RWPE2 (cell line): ENCODE results near the gene RFNG.

ENCODE experiments used
- ATAC-seq: fragments of 200-7000 bp; cut with Tn5 transposase; 3 replicates; pipeline ENCODE4 v1.9.1; 2021; ENCODE audit warnings: low read depth
- DNase-seq: peaks from one replicate; pipeline ENCODE4 v3.0.0-alpha.2; 2020; ENCODE audit warnings: low spot score
- H3K27ac ChIP-seq: fragments of 450-650 bp; 2 replicates; pipeline ENCODE4 v1.5.1; 2017; ENCODE audit warnings: mild to moderate bottlenecking; ENCODE audit not compliant: poor library complexity, severe bottlenecking
- H3K27me3 ChIP-seq: fragments of 250-450 bp; sonication (Bioruptor Pico); 2 replicates; pipeline ENCODE4 v1.5.1; 2021; ENCODE audit warnings: mild to moderate bottlenecking, moderate library complexity; ENCODE audit not compliant: insufficient read depth, poor library complexity, severe bottlenecking
- H3K36me3 ChIP-seq: fragments of 250-450 bp; sonication (Bioruptor Pico); 2 replicates; pipeline ENCODE4 v1.5.1; 2020; ENCODE audit warnings: low read depth, mild to moderate bottlenecking, moderate library complexity
- H3K4me1 ChIP-seq: fragments of 250-450 bp; sonication (Bioruptor Pico); 2 replicates; pipeline ENCODE4 v1.5.1; 2021; ENCODE audit warnings: mild to moderate bottlenecking, moderate library complexity; ENCODE audit not compliant: insufficient read depth, poor library complexity, severe bottlenecking
- H3K4me3 ChIP-seq: fragments of 250-450 bp; sonication (Bioruptor Pico); 2 replicates; pipeline ENCODE4 v1.5.1; 2021; ENCODE audit warnings: mild to moderate bottlenecking, moderate library complexity; ENCODE audit not compliant: severe bottlenecking
- H3K9me3 ChIP-seq: fragments of 250-450 bp; sonication (Bioruptor Pico); 2 replicates; pipeline ENCODE4 v1.5.1; 2021; ENCODE audit warnings: mild to moderate bottlenecking, moderate library complexity; ENCODE audit not compliant: severe bottlenecking
- CTCF ChIP-seq: fragments of 450-650 bp; IDR thresholded peaks from one replicate; pipeline ENCODE4 v1.5.1; 2017; ENCODE audit warnings: mild to moderate bottlenecking, moderate library complexity; ENCODE audit not compliant: poor library complexity, severe bottlenecking

The RFNG gene

GRCh38 chr17:82012640-82013295 lies 38.8 kb downstream of the RFNG start:
- Histone ChIP-seq H3K9me3 (no peaks in the 10 kb centered on the region), H3K36me3 (no peaks in the 10 kb centered on the region), H3K4me3 (no peak overlapping the region), H3K27me3 (no peaks in the 10 kb centered on the region), H3K27ac (no peak overlapping the region), H3K4me1 (no peaks in the 10 kb centered on the region)
- DNase-seq (no peak), ATAC-seq (no peak)
- no peak for TF ChIP-seq CTCF

- H3K4me1 ChIP-seq, result no peaks in the 10 kb centered on the region
- H3K27ac ChIP-seq, result no peak overlapping the region
- no peaks in the 10 kb centered on the region for H3K9me3 ChIP-seq
- TF ChIP-seq CTCF, result no peak
- ATAC-seq (no peak), DNase-seq (no peak)
- H3K4me3 ChIP-seq, result no peak overlapping the region
- H3K27me3 ChIP-seq, result no peaks in the 10 kb centered on the region
- no peaks in the 10 kb centered on the region for H3K36me3 ChIP-seq
Measured at GRCh38 chr17:82012261-82012639, 39.4 kb downstream of the RFNG start.

- Histone ChIP-seq H3K4me1 (peaks cover under 1% of the 10 kb centered on the region), H3K27ac (no peak overlapping the region), H3K4me3 (no peak overlapping the region), H3K36me3 (no peaks in the 10 kb centered on the region), H3K27me3 (no peaks in the 10 kb centered on the region), H3K9me3 (no peaks in the 10 kb centered on the region)
- ATAC-seq (no peak), DNase-seq (no peak)
- TF ChIP-seq CTCF, result no peak
Measured at GRCh38 chr17:82011617-82012187, 39.9 kb downstream of the RFNG start.

GRCh38 chr17:82010575-82011525 lies 40.8 kb downstream of the RFNG start:
- ATAC-seq, result no peak

More at GRCh38 chr17:82010575-82011525, 40.8 kb downstream of the RFNG start:
- TF ChIP-seq CTCF, result no peak
- Histone ChIP-seq H3K27ac (no peak overlapping the region), H3K27me3 (no peaks in the 10 kb centered on the region), H3K9me3 (no peaks in the 10 kb centered on the region), H3K4me3 (no peak overlapping the region), H3K36me3 (no peaks in the 10 kb centered on the region), H3K4me1 (peaks cover 9% of the 10 kb centered on the region)
- no peak for DNase-seq
